AG20443 (cell line): Measurements from ENCODE around the gene PRR11.
"Not testable (repeated sequence)": the region's sequence is repeated elsewhere in the genome, so short reads cannot be mapped to it uniquely, and the experiment has no call there.

Experiments used
- DNase-seq: peaks from one replicate; pipeline ENCODE4 v3.0.0; 2012; ENCODE audit warnings: low spot score, mixed read lengths

Gene PRR11

GRCh38 chr17:59219992-59220327 lies 64.4 kb downstream of the PRR11 start:
- DNase-seq = no peak

- DNase-seq = peak; percentile 100
Observed at GRCh38 chr17:59220328-59221158, 65.0 kb downstream of the PRR11 start, which contains the start of gene GDPD1. GDPD1 (plus strand) TSS chr17:59220511; CDS start chr17:59220610, 99 bp downstream.

GRCh38 chr17:59221159-59221847 lies 65.8 kb downstream of the PRR11 start:
- peak; percentile 7 for DNase-seq

- DNase-seq = no peak
Observed at GRCh38 chr17:59223813-59224212, 68.3 kb downstream of the PRR11 start.

- not testable (repeated sequence) for DNase-seq
Observed at GRCh38 chr17:59228588-59228987, 73.0 kb downstream of the PRR11 start.

GRCh38 chr17:59230764-59231163 lies 75.2 kb downstream of the PRR11 start:
- DNase-seq = no peak

- no peak for DNase-seq
Observed at GRCh38 chr17:59234631-59235030, 79.1 kb downstream of the PRR11 start.

GRCh38 chr17:59238906-59239305 lies 83.4 kb downstream of the PRR11 start:
- no peak for DNase-seq

DNA sequence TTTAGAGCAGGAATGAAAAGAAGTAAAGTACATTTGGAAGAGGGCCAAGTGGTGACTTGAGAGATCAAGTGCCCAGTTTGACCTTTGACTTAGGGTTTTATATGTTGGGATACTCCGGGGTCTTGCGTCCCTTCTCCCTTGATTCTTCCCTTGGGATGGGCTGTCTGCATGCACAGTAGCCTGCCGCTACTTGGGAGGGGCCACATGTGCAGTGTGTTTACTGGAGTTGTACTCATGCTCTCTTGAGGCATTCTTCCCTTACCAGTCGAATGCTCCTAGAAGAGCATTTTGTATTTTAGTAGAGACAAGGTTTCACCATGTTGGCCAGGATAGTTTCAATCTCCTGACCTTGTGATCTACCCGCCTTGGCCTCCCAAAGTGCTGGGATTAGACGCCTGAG lies 88.5 kb downstream of the PRR11 start:
- DNase-seq = no peak
